Measurements from ENCODE around the gene LENG1.

The LENG1 gene

GRCh38 chr19:54115109-54116063 is 44.1 kb downstream of the LENG1 start, which contains the start of the genes PRPF31 and TFPT:
Gene PRPF31 (plus strand): TSS chr19:54115754. CDS start chr19:54118279, 2,525 bp downstream.
Gene TFPT (minus strand): TSS chr19:54115657. CDS start chr19:54115269, 388 bp downstream.
- DNase-seq (ENCODE audit: low read depth), result peak; percentile 97
- TF ChIP-seq, protein P1, sequence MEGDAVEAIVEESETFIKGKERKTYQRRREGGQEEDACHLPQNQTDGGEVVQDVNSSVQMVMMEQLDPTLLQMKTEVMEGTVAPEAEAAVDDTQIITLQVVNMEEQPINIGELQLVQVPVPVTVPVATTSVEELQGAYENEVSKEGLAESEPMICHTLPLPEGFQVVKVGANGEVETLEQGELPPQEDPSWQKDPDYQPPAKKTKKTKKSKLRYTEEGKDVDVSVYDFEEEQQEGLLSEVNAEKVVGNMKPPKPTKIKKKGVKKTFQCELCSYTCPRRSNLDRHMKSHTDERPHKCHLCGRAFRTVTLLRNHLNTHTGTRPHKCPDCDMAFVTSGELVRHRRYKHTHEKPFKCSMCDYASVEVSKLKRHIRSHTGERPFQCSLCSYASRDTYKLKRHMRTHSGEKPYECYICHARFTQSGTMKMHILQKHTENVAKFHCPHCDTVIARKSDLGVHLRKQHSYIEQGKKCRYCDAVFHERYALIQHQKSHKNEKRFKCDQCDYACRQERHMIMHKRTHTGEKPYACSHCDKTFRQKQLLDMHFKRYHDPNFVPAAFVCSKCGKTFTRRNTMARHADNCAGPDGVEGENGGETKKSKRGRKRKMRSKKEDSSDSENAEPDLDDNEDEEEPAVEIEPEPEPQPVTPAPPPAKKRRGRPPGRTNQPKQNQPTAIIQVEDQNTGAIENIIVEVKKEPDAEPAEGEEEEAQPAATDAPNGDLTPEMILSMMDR (IDR thresholded peaks at IDR 0.05; ENCODE audit: low read depth, low read length), result no peak
- peak; percentile 56 for TF ChIP-seq POLR2A (IDR thresholded peaks at IDR 0.05; ENCODE audit: extremely low read depth, insufficient read length)
- peak; percentile 32; the same call in 1 of the 2 replicates for TF ChIP-seq MAX (IDR thresholded peaks at IDR 0.05; ENCODE audit: low read depth, low read length)
- peak; percentile 82 for TF ChIP-seq MYC (IDR thresholded peaks at IDR 0.05; ENCODE audit: low read depth, low read length)
- peak within 1 kb of the TSS; percentile 99 for H3K4me3 ChIP-seq (ENCODE audit: low read depth, low read length)

DNA sequence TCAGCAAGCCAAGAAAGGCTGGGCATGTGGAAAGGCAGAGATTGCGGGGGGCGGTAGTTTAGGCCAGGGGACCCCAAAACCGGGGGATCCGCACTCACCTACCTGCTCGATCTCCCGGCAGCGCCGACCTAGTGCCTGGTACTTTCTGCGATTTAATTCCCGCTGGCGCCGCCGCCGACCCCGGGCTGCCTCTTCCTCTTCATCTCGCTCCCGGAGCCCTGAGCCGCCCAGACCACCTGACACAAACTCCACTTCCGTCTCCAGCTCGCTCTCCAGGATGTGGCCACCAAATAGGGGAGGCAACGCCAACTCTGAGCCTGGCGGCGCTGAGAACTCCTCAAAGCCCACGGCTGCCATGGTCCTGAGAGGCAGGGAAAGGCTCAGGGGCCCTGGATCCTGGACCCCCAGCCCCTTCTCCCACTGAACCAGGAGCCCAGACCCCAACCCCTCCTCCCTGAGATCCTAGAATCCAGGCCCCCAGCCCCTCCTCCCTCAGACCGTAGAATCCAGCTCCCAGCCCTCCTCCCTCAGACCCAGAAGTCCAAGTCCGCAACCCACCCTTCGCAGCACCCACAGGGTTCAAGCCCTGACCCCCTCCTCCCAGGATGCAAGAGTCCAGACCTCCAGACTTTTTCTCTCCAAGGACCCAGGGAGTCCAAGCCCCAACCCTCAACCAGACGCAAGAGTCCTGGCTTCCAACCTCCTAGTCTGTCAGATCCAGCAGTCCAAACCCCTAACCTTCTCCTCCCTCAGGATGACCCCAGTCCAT is 45.0 kb downstream of the LENG1 start:
- TF ChIP-seq, protein P1 (IDR thresholded peaks at IDR 0.05; ENCODE audit: low read depth, low read length), result no peak
- peak; percentile 25; the same call in 1 of the 2 replicates for TF ChIP-seq MAX (IDR thresholded peaks at IDR 0.05; ENCODE audit: low read depth, low read length)
- TF ChIP-seq MYC (IDR thresholded peaks at IDR 0.05; ENCODE audit: low read depth, low read length), result no peak
- TF ChIP-seq POLR2A (IDR thresholded peaks at IDR 0.05; ENCODE audit: extremely low read depth, insufficient read length), result peak; percentile 33
- peak overlapping the region; percentile 99 for H3K4me3 ChIP-seq (ENCODE audit: low read depth, low read length)
- peak; percentile 76 for DNase-seq (ENCODE audit: low read depth)

- TF ChIP-seq, protein P1 (IDR thresholded peaks at IDR 0.05; ENCODE audit: low read depth, low read length), result no peak
- TF ChIP-seq MAX (IDR thresholded peaks at IDR 0.05; ENCODE audit: low read depth, low read length) (no peak), POLR2A (IDR thresholded peaks at IDR 0.05; ENCODE audit: extremely low read depth, insufficient read length) (no peak), MYC (IDR thresholded peaks at IDR 0.05; ENCODE audit: low read depth, low read length) (no peak)
- DNase-seq (ENCODE audit: low read depth), result no peak
- no peak overlapping the region for H3K4me3 ChIP-seq (ENCODE audit: low read depth, low read length)
These were observed 49.9 kb downstream of the LENG1 start for GRCh38 chr19:54109651-54110050.

DNA sequence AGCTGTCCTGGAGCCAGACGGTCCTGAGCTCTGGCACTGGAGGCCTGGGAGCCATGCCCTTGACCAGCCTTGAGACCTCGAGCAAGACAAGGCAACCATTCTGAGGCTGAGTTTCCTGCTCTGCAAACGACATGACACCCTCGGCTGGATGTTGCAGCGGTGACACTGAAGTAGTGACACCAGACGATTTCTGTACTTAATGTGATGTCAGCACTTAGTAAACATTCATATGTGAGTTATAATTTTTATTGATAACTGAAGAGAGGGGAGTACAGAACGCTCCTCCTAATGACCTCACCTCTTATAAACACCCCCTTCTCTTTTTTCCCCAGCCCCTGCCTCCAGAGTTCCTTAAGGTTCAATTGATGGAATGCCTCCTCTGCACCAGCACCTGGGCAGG is 51.0 kb downstream of the LENG1 start:
- no peak overlapping the region for H3K4me3 ChIP-seq (ENCODE audit: low read depth, low read length)
- TF ChIP-seq POLR2A (IDR thresholded peaks at IDR 0.05; ENCODE audit: extremely low read depth, insufficient read length), result no peak
- TF ChIP-seq, protein P1 (IDR thresholded peaks at IDR 0.05; ENCODE audit: low read depth, low read length), result no peak
- TF ChIP-seq MYC (IDR thresholded peaks at IDR 0.05; ENCODE audit: low read depth, low read length), result no peak
- TF ChIP-seq MAX (IDR thresholded peaks at IDR 0.05; ENCODE audit: low read depth, low read length), result no peak
- no peak for DNase-seq (ENCODE audit: low read depth)

GRCh38 chr19:54107876-54108490 is 51.5 kb downstream of the LENG1 start:
- H3K4me3 ChIP-seq (ENCODE audit: low read depth, low read length), result no peak overlapping the region
- DNase-seq (ENCODE audit: low read depth), result no peak
- TF ChIP-seq MAX (IDR thresholded peaks at IDR 0.05; ENCODE audit: low read depth, low read length), result no peak
- TF ChIP-seq, protein P1 (IDR thresholded peaks at IDR 0.05; ENCODE audit: low read depth, low read length), result no peak
- no peak for TF ChIP-seq MYC (IDR thresholded peaks at IDR 0.05; ENCODE audit: low read depth, low read length)
- no peak for TF ChIP-seq POLR2A (IDR thresholded peaks at IDR 0.05; ENCODE audit: extremely low read depth, insufficient read length)
